ENCODE results near the gene MDM2. TPM values are rescaled to one million over a fixed set of nuclear protein-coding genes. Genes with fewer than 3 reads are reported as not detected.

The MDM2 gene
- total and polyA plus RNA-seq, 10 donors: 41.5 to 248 (median 111) TPM

- TF ChIP-seq POLR2A (IDR thresholded peaks at IDR 0.05) (no peak), CTCF (IDR thresholded peaks at IDR 0.05 in 8 of 11, conservative IDR thresholded peaks at IDR 0.05 in 3 of 11) (no peak), POLR2AphosphoS5 (IDR thresholded peaks at IDR 0.05) (no peak)
- intact Hi-C loops (cut with DNase I; ENCODE audit: low total_unique reads): no loop called here
- WGBS, 5 donors: 90 to 97% (median 93%) methylated on average over 3 of the region's 3 CpGs
These were observed 46.5 kb upstream of the MDM2 start for GRCh38 chr12:68761442-68761812.

DNA sequence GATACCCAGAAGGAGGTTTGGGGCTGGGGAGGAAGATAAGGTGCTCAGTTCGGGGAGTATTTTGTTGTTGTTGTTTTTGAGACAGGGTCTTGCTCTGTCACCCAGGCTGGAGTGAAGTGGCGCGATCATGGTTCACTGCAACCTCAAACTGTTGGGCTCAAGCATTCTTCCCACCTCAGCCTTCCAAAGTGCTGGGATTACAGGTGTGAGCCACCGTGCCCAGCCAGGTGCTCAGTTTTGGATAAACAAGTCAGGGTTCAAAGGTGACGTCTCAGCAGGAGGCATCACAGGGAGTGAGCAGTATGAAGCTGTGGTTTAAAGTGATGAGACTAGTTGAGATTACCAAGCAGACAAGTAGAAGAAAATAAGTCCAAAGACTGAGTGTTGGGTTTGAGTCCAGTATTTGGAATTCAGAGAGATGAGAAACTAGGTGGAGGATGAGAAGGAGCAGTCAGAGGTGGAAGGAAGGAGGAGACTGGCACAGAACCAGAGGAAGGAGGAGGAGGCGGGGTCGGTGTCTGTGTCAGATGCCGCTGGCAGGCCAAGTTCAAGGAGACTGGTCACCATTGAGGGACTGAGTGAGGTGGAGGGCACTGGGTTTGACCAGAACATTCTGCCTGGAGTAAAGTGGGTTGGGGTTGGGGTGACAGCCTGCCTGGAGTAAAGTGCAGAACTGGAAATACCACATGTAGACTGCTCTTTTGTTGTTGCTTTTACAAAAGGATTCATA, 45.9 kb upstream of the MDM2 start:
- no peaks in the 10 kb centered on the region for H3K27me3 ChIP-seq (replicated peaks in 1 of 7)
- TF ChIP-seq POLR2AphosphoS5 (IDR thresholded peaks at IDR 0.05): no peak
- no peak for TF ChIP-seq POLR2A (IDR thresholded peaks at IDR 0.05)
- no peak for TF ChIP-seq CTCF (IDR thresholded peaks at IDR 0.05 in 8 of 11, conservative IDR thresholded peaks at IDR 0.05 in 3 of 11)
- H3K9me3 ChIP-seq: no peaks in the 10 kb centered on the region
- peaks cover 0 to 99% (median 22%) of the 10 kb centered on the region in 6 donors for H3K36me3 ChIP-seq
- no peaks in the 10 kb centered on the region for H3K4me1 ChIP-seq
- peak; percentile 58 for DNase-seq
- H3K4me3 ChIP-seq: no peak overlapping the region
- intact Hi-C loops (cut with DNase I; ENCODE audit: low total_unique reads): no loop called here
- H3K27ac ChIP-seq: no peak overlapping the region
- 86 to 93% (median 91%) methylated on average over 8 of the region's 8 CpGs for WGBS, 5 donors

More at GRCh38 chr12:68761442-68761812, 46.5 kb upstream of the MDM2 start:
- Histone ChIP-seq H3K4me1 (no peaks in the 10 kb centered on the region), H3K27ac (no peak overlapping the region), H3K27me3 (replicated peaks in 1 of 7) (no peaks in the 10 kb centered on the region), H3K4me3 (no peak overlapping the region), H3K36me3 (peaks cover 0 to 99% (median 21%) of the 10 kb centered on the region in 6 donors), H3K9me3 (no peaks in the 10 kb centered on the region)
- no peak for DNase-seq

DNA sequence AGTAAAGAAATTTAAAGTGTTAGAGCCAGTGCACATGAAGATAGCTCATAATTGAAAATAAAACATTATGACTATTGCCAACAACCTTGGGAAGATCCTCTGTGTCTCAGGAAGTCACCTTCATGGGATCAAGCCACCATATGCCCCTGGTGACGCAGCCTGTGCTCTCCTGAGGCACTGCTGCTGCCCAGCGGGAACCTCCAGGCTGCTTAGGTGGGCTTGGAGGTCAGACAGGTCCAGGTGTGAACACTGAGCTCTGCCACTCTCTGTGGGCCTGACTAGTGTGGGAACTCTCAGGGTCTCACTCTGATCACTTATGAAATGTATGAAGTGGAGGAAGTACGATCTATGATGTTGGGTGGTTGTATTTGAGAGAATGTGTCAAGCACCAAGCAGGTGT, 45.3 kb upstream of the MDM2 start:
- H3K27me3 ChIP-seq (replicated peaks in 1 of 7): no peaks in the 10 kb centered on the region
- H3K36me3 ChIP-seq: peaks cover 0 to 99% (median 24%) of the 10 kb centered on the region in 6 donors
- no peak overlapping the region for H3K27ac ChIP-seq
- intact Hi-C loops (cut with DNase I; ENCODE audit: low total_unique reads): no loop called here
- no peaks in the 10 kb centered on the region for H3K4me1 ChIP-seq
- DNase-seq: peak; percentile 51
- H3K9me3 ChIP-seq: no peaks in the 10 kb centered on the region
- H3K4me3 ChIP-seq: no peak overlapping the region
- TF ChIP-seq POLR2A (IDR thresholded peaks at IDR 0.05) (no peak), CTCF (IDR thresholded peaks at IDR 0.05 in 8 of 11, conservative IDR thresholded peaks at IDR 0.05 in 3 of 11) (no peak), POLR2AphosphoS5 (IDR thresholded peaks at IDR 0.05) (no peak)
- 90 to 98% (median 94%) methylated on average over 2 to 3 of the region's 3 CpGs for WGBS, 5 donors

DNA sequence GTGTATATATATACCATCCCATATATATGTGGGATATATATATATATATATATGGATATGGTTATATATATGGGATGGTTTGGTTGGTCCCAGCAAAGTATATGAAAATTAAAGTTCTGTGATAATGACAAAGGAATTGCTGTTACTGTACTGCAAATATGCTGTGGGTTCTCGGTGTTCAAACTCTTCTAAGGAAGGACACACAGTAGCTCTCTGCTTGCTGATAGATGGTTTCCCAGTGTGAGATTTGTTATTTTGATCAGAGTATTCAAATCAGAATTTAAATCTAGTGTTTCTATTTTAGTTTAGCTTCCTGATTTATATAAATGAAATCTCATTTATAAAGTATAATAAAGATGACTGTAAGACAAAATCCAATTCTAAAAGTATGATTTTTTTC, 42.3 kb upstream of the MDM2 start:
- intact Hi-C loops (cut with DNase I; ENCODE audit: low total_unique reads): no loop called here
- 97 to 100% (median 97%) methylated on average over 1 of the region's 1 CpG for WGBS, 5 donors
- Histone ChIP-seq H3K4me3 (no peak overlapping the region), H3K27ac (no peak overlapping the region), H3K4me1 (no peaks in the 10 kb centered on the region), H3K36me3 (peaks cover 0 to 69% (median 18%) of the 10 kb centered on the region in 6 donors), H3K27me3 (replicated peaks in 1 of 7) (no peaks in the 10 kb centered on the region), H3K9me3 (no peaks in the 10 kb centered on the region)
- TF ChIP-seq POLR2AphosphoS5 (IDR thresholded peaks at IDR 0.05) (no peak), POLR2A (IDR thresholded peaks at IDR 0.05) (no peak), CTCF (IDR thresholded peaks at IDR 0.05 in 8 of 11, conservative IDR thresholded peaks at IDR 0.05 in 3 of 11) (no peak)
- DNase-seq: no peak

Data from spleen (tissue), 11 donors.